ENCODE measurements around the gene FARS2.

- no peak for TF ChIP-seq PATZ1 (tag by site-specific recombination; IDR thresholded peaks at IDR 0.05)
- no peak for TF ChIP-seq CTCF (tag by site-specific recombination; IDR thresholded peaks at IDR 0.05)
Observed at GRCh38 chr6:5605937-5606336, 344.6 kb downstream of the FARS2 start.
